ENCODE results near the gene SCN7A. TPM values are rescaled to one million over a fixed set of nuclear protein-coding genes. Genes with fewer than 3 reads are reported as not detected.

SCN7A gene
- total and polyA plus RNA-seq, 9 donors = 31.2 to 133 (median 71.9) TPM

DNA sequence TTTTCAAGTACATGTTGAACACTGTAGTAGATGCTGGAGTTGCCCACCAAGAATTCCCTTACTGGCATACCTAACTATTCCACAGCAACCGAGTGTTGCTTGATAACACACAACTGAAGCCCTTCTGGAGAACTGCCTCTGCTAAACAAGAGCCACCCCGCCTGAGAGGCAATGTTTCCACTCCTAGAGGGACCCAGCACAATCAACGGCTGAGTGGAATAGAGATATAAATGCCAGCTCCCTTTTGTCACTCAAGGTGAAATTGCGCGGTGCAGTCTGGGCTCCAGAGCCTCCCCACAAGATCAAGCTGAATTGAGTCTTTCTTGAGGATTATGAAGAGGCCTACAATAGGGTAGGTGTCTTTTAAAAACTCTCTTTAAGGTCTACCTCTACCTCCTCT is 69.2 kb downstream of the SCN7A start:
- Histone ChIP-seq H3K4me3 (no peak overlapping the region), H3K27ac (no peak overlapping the region), H3K27me3 (no peaks in the 10 kb centered on the region), H3K36me3 (no peaks in the 10 kb centered on the region), H3K4me1 (ENCODE audit: insufficient read depth) (no peaks in the 10 kb centered on the region), H3K9me3 (no peaks in the 10 kb centered on the region)
- WGBS, 3 donors = 95 to 96% (median 96%) methylated on average over 5 of the region's 5 CpGs
- DNase-seq = no peak
- intact Hi-C loops (cut with DNase I) = no loop called here
- TF ChIP-seq, protein P1, sequence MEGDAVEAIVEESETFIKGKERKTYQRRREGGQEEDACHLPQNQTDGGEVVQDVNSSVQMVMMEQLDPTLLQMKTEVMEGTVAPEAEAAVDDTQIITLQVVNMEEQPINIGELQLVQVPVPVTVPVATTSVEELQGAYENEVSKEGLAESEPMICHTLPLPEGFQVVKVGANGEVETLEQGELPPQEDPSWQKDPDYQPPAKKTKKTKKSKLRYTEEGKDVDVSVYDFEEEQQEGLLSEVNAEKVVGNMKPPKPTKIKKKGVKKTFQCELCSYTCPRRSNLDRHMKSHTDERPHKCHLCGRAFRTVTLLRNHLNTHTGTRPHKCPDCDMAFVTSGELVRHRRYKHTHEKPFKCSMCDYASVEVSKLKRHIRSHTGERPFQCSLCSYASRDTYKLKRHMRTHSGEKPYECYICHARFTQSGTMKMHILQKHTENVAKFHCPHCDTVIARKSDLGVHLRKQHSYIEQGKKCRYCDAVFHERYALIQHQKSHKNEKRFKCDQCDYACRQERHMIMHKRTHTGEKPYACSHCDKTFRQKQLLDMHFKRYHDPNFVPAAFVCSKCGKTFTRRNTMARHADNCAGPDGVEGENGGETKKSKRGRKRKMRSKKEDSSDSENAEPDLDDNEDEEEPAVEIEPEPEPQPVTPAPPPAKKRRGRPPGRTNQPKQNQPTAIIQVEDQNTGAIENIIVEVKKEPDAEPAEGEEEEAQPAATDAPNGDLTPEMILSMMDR (IDR thresholded peaks at IDR 0.05) = no peak
- TF ChIP-seq EP300 (IDR thresholded peaks at IDR 0.05) (no peak), POLR2A (IDR thresholded peaks at IDR 0.05) (no peak)

DNA sequence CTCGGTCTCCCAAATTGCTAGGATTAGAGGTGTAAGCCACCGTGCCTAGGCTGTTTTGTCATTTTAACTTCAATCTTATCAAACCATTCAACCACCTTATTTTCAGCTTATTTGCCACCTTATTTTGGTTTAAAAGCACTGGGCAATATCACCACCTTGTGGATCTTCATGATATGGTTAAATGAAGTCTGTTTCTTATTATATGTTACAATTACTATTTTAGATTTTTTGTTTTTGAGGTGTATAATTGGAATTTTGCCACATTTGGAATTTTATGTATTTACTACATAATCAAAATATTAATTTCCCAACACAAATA is 74.5 kb downstream of the SCN7A start:
- TF ChIP-seq EP300 (IDR thresholded peaks at IDR 0.05) = no peak
- TF ChIP-seq, protein P1 (IDR thresholded peaks at IDR 0.05) = no peak
- no peak for TF ChIP-seq POLR2A (IDR thresholded peaks at IDR 0.05)
- Histone ChIP-seq H3K27me3 (no peaks in the 10 kb centered on the region), H3K27ac (no peak overlapping the region), H3K4me3 (no peak overlapping the region), H3K4me1 (ENCODE audit: insufficient read depth) (no peaks in the 10 kb centered on the region), H3K9me3 (no peaks in the 10 kb centered on the region), H3K36me3 (no peaks in the 10 kb centered on the region)
- intact Hi-C loops (cut with DNase I) = no loop called here
- no peak for DNase-seq
- WGBS, 3 donors = 69 to 86% (median 83%) methylated on average over 2 of the region's 2 CpGs

DNA sequence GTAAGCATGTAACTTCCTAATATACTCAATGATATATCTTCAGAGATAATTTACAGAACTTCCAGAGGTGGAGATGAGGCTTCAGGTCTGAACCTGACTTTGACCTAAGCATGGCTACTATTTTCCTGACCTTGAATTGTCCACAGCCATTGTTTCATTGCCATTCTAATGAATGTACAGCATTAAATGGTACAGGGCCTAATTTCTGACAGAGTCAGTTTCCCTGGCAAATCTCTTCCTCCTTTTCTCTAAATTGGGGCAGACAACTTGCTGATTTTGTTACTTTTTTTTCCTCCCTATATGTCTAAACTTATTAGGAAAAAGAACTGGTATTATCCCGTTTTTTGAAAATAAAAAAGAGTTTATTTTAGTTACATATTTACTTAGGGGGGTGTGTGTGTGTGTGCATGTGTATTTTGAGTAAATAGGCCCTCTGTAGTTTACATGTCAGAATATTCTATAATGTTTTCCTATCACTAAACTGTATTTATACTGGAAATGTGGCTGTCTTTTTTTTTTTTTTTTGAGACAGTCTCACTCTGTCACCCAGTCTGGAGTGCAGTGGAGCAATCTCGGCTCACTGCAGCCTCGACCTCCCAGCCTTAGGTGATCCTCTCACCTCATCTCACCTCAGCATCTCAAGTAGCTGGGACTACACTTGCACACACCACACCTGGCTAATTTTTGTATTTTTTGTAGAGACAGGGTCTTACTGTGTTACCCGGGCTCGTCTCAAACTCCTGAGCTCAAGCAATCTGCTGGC is 75.0 kb downstream of the SCN7A start:
- Histone ChIP-seq H3K27me3 (no peaks in the 10 kb centered on the region), H3K36me3 (no peaks in the 10 kb centered on the region), H3K9me3 (no peaks in the 10 kb centered on the region), H3K4me1 (ENCODE audit: insufficient read depth) (no peaks in the 10 kb centered on the region), H3K27ac (no peak overlapping the region), H3K4me3 (no peak overlapping the region)
- no peak for DNase-seq
- intact Hi-C loops (cut with DNase I) = no loop called here
- TF ChIP-seq POLR2A (IDR thresholded peaks at IDR 0.05) (no peak), EP300 (IDR thresholded peaks at IDR 0.05) (no peak)
- TF ChIP-seq, protein P1 (IDR thresholded peaks at IDR 0.05) = no peak
- 83 to 92% (median 90%) methylated on average over 5 of the region's 5 CpGs for WGBS, 3 donors

- intact Hi-C loops (cut with DNase I) = no loop called here
- DNase-seq = no peak
- TF ChIP-seq, protein P1 (IDR thresholded peaks at IDR 0.05) = no peak
- TF ChIP-seq POLR2A (IDR thresholded peaks at IDR 0.05) (no peak), EP300 (IDR thresholded peaks at IDR 0.05) (no peak)
- Histone ChIP-seq H3K27ac (no peak overlapping the region), H3K9me3 (no peaks in the 10 kb centered on the region), H3K4me1 (ENCODE audit: insufficient read depth) (no peaks in the 10 kb centered on the region), H3K4me3 (no peak overlapping the region), H3K27me3 (no peaks in the 10 kb centered on the region), H3K36me3 (no peaks in the 10 kb centered on the region)
- 82 to 85% (median 84%) methylated on average over 2 of the region's 2 CpGs for WGBS, 3 donors
These were observed 76.4 kb downstream of the SCN7A start for GRCh38 chr2:166417669-166418068.

Data from ovary (tissue), 9 donors.